ENCODE data around the gene MB21D2. TPM values are rescaled to one million over a fixed set of nuclear protein-coding genes. Genes with fewer than 3 reads are reported as not detected.
"Not testable (repeated sequence)": the region's sequence is repeated elsewhere in the genome, so short reads cannot be mapped to it uniquely, and the experiment has no call there.

Gene MB21D2
- total RNA-seq, 1 experiment from 2014 or later = 19.7 TPM

DNA sequence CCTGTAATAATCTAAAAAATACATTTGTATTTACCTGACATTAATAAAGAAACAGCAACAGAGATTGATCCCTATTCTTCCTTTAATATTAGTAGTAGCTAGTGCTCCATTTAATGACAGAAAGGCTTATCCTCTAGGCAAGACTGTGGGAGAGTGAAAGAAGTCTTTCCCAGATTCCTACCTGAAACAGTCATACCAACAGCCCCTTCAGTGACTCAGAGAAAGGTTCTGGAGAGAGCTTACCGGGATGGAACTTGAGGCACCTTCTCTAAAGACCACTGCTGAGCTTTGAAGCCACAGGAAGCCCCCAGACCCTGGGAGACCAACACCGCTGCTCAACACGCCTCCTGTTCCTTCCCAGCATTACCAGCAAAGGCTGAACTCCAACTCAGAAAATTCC, 123.4 kb downstream of the MB21D2 start:
- ChIA-PET POLR2A (no interaction called here), CTCF (no interaction called here)
- H3K36me3 Mint-ChIP-seq = peaks cover 16% of the 10 kb centered on the region
- H3K4me1 Mint-ChIP-seq = peaks cover 3% of the 10 kb centered on the region; the same call in 1 of the 2 replicates
- no peaks in the 10 kb centered on the region; the same call in 1 of the 2 replicates for H3K9me3 Mint-ChIP-seq
- ATAC-seq = no peak
- no peak for DNase-seq (ENCODE audit: low spot score)
- no peaks in the 10 kb centered on the region for H3K27me3 Mint-ChIP-seq (ENCODE audit: low read depth)
- H3K27ac Mint-ChIP-seq = no peak overlapping the region
- H3K4me3 Mint-ChIP-seq = no peak overlapping the region
- TF ChIP-seq, protein P1, sequence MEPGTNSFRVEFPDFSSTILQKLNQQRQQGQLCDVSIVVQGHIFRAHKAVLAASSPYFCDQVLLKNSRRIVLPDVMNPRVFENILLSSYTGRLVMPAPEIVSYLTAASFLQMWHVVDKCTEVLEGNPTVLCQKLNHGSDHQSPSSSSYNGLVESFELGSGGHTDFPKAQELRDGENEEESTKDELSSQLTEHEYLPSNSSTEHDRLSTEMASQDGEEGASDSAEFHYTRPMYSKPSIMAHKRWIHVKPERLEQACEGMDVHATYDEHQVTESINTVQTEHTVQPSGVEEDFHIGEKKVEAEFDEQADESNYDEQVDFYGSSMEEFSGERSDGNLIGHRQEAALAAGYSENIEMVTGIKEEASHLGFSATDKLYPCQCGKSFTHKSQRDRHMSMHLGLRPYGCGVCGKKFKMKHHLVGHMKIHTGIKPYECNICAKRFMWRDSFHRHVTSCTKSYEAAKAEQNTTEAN (CRISPR knock-in tag; IDR thresholded peaks at IDR 0.05) = no peak
- no peak for TF ChIP-seq RORB (CRISPR knock-in tag; IDR thresholded peaks at IDR 0.05)
- no peak for TF ChIP-seq SOX15 (CRISPR knock-in tag; IDR thresholded peaks at IDR 0.05)
- TF ChIP-seq ATF1 (CRISPR knock-in tag; IDR thresholded peaks at IDR 0.05) = no peak
- TF ChIP-seq CBFB (CRISPR knock-in tag; IDR thresholded peaks at IDR 0.05; ENCODE audit: low read depth) = no peak
- TF ChIP-seq NFE2L1 (CRISPR knock-in tag; IDR thresholded peaks at IDR 0.05) = no peak
- TF ChIP-seq, protein P2, sequence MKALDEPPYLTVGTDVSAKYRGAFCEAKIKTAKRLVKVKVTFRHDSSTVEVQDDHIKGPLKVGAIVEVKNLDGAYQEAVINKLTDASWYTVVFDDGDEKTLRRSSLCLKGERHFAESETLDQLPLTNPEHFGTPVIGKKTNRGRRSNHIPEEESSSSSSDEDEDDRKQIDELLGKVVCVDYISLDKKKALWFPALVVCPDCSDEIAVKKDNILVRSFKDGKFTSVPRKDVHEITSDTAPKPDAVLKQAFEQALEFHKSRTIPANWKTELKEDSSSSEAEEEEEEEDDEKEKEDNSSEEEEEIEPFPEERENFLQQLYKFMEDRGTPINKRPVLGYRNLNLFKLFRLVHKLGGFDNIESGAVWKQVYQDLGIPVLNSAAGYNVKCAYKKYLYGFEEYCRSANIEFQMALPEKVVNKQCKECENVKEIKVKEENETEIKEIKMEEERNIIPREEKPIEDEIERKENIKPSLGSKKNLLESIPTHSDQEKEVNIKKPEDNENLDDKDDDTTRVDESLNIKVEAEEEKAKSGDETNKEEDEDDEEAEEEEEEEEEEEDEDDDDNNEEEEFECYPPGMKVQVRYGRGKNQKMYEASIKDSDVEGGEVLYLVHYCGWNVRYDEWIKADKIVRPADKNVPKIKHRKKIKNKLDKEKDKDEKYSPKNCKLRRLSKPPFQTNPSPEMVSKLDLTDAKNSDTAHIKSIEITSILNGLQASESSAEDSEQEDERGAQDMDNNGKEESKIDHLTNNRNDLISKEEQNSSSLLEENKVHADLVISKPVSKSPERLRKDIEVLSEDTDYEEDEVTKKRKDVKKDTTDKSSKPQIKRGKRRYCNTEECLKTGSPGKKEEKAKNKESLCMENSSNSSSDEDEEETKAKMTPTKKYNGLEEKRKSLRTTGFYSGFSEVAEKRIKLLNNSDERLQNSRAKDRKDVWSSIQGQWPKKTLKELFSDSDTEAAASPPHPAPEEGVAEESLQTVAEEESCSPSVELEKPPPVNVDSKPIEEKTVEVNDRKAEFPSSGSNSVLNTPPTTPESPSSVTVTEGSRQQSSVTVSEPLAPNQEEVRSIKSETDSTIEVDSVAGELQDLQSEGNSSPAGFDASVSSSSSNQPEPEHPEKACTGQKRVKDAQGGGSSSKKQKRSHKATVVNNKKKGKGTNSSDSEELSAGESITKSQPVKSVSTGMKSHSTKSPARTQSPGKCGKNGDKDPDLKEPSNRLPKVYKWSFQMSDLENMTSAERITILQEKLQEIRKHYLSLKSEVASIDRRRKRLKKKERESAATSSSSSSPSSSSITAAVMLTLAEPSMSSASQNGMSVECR (CRISPR knock-in tag; IDR thresholded peaks at IDR 0.05; ENCODE audit: borderline replicate concordance) = no peak
- TF ChIP-seq SMAD3 (CRISPR knock-in tag; IDR thresholded peaks at IDR 0.05; ENCODE audit: borderline replicate concordance) = no peak
- no peak for TF ChIP-seq ZBTB21 (CRISPR knock-in tag; IDR thresholded peaks at IDR 0.05; ENCODE audit: borderline replicate concordance)
- TF ChIP-seq NR3C1 (CRISPR knock-in tag; conservative IDR thresholded peaks at IDR 0.05; ENCODE audit: low read depth) = no peak

DNA sequence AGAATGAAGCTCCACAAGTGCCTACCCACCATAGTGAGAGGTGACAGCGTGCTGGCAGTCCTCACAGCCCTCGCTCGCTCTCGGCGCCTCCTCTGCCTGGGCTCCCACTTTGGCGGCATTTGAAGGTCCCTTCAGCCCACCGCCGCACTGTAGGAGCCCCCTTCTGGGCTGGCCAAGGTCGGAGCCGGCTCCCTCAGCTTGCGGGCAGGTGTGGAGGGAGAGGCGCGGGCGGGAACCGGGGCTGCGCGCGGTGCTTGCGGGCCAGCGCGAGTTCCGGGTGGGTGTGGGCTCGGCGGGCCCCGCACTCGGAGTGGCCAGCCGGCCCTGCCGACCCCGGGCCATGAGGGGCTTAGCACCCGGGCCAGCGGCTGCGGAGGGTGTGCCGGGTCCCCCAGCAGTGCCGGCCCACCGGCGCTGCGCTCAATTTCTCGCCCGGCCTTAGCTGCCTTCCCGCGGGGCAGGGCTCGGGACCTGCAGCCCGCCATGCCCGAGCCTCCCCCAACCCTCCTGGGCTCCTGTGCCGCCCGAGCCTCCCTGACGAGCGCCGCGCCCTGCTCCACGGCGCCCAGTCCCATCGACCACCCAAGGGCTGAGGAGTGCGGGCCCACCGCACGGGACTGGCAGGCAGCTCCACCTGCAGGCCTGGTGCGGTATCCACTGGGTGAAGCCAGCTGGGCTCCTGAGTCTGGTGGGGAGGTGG, 128.7 kb downstream of the MB21D2 start:
- H3K4me3 Mint-ChIP-seq = peak overlapping the region; percentile 42; the same call in 1 of the 2 replicates
- ChIA-PET CTCF (interaction anchor here (0.6 to 2.1 kb wide), 12 partner anchors 9 to 341 kb away, joined by 3 to 12 read pairs (median 5); no protein-coding TSS in a partner anchor), POLR2A (interaction anchor here (0.6 kb wide), 1 partner anchor 217 kb away, joined by 3 read pairs; no protein-coding TSS in a partner anchor)
- not testable (repeated sequence) for H3K36me3 Mint-ChIP-seq; H3K27me3 Mint-ChIP-seq (ENCODE audit: low read depth); H3K9me3 Mint-ChIP-seq; H3K4me1 Mint-ChIP-seq; H3K27ac Mint-ChIP-seq; ATAC-seq
- DNase-seq (ENCODE audit: low spot score) = peak; percentile 77
- TF ChIP-seq ETV6 (CRISPR knock-in tag; IDR thresholded peaks at IDR 0.05) (0 out of 2 replicates have a peak, but pooled peaks have one; percentile 17), RELA (CRISPR knock-in tag; IDR thresholded peaks at IDR 0.05; ENCODE audit: borderline replicate concordance) (0 out of 2 replicates have a peak, but pooled peaks have one; percentile 47)
- TF ChIP-seq, protein P3, sequence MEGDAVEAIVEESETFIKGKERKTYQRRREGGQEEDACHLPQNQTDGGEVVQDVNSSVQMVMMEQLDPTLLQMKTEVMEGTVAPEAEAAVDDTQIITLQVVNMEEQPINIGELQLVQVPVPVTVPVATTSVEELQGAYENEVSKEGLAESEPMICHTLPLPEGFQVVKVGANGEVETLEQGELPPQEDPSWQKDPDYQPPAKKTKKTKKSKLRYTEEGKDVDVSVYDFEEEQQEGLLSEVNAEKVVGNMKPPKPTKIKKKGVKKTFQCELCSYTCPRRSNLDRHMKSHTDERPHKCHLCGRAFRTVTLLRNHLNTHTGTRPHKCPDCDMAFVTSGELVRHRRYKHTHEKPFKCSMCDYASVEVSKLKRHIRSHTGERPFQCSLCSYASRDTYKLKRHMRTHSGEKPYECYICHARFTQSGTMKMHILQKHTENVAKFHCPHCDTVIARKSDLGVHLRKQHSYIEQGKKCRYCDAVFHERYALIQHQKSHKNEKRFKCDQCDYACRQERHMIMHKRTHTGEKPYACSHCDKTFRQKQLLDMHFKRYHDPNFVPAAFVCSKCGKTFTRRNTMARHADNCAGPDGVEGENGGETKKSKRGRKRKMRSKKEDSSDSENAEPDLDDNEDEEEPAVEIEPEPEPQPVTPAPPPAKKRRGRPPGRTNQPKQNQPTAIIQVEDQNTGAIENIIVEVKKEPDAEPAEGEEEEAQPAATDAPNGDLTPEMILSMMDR (IDR thresholded peaks at IDR 0.05) = peak; percentile 50

DNA sequence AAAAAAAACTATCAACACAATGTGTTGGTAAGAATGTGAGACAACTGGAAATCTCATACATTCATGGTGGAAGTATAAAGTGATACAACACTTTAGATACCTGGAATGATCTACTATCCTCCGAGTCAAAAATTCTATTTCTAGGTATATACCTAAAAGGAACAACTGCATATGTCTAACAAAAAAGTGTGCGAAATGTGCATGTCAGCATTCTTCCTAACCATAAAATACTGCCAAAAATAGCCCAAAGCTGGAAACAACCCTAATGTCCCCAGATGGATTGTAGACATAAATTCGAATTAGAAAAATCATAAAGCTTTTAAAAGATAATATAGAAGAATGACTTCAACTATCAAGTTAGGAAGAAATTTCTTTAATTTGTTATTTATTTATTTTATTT, 139.1 kb downstream of the MB21D2 start:
- Mint-ChIP-seq H3K27me3 (ENCODE audit: low read depth) (peaks cover 4% of the 10 kb centered on the region), H3K27ac (no peak overlapping the region), H3K9me3 (peaks cover 35% of the 10 kb centered on the region), H3K4me3 (no peak overlapping the region), H3K4me1 (peaks cover 5% of the 10 kb centered on the region; the same call in 1 of the 2 replicates), H3K36me3 (peaks cover 28% of the 10 kb centered on the region)
- CTCF ChIA-PET = no interaction called here
- POLR2A ChIA-PET = no interaction called here
- DNase-seq (ENCODE audit: low spot score) (no peak), ATAC-seq (no peak)
- TF ChIP-seq FOXP1 (CRISPR knock-in tag; IDR thresholded peaks at IDR 0.05; ENCODE audit: borderline replicate concordance) (no peak), SMAD4 (CRISPR knock-in tag; IDR thresholded peaks at IDR 0.05) (no peak), ZNF671 (CRISPR knock-in tag; IDR thresholded peaks at IDR 0.05) (no peak), ETV6 (CRISPR knock-in tag; IDR thresholded peaks at IDR 0.05) (no peak), FOXK1 (CRISPR knock-in tag; IDR thresholded peaks at IDR 0.05) (no peak), NR1H2 (CRISPR knock-in tag; IDR thresholded peaks at IDR 0.05) (no peak)
- TF ChIP-seq, protein P3 (IDR thresholded peaks at IDR 0.05) = no peak
- TF ChIP-seq, protein P4, sequence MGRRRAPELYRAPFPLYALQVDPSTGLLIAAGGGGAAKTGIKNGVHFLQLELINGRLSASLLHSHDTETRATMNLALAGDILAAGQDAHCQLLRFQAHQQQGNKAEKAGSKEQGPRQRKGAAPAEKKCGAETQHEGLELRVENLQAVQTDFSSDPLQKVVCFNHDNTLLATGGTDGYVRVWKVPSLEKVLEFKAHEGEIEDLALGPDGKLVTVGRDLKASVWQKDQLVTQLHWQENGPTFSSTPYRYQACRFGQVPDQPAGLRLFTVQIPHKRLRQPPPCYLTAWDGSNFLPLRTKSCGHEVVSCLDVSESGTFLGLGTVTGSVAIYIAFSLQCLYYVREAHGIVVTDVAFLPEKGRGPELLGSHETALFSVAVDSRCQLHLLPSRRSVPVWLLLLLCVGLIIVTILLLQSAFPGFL (CRISPR knock-in tag; IDR thresholded peaks at IDR 0.05; ENCODE audit: borderline replicate concordance) = no peak
- TF ChIP-seq, protein P1 (CRISPR knock-in tag; IDR thresholded peaks at IDR 0.05) = no peak

Measured in WTC11 (cell line).